ENCODE data around the gene PLOD2. TPM values are rescaled to one million over a fixed set of nuclear protein-coding genes. Genes with fewer than 3 reads are reported as not detected.
A peak's percentile ranks its signal among the peaks of the same experiment; 100 is the strongest.

Gene PLOD2
- total RNA-seq, 1 donor from 2014 or later, result 117 TPM

GRCh38 chr3:146189519-146190173, 28.7 kb upstream of the PLOD2 start:
- no peak overlapping the region for H3K4me3 Mint-ChIP-seq (ENCODE audit: unreplicated experiment)
- H3K27ac Mint-ChIP-seq (ENCODE audit: unreplicated experiment), result no peak overlapping the region
- peaks cover 1% of the 10 kb centered on the region for H3K4me1 Mint-ChIP-seq (ENCODE audit: low read depth, unreplicated experiment)
- peak; percentile 88 for FAIRE-seq
- Histone ChIP-seq H3K27me3 (ENCODE audit: insufficient read depth, low read length) (no peaks in the 10 kb centered on the region), H3K36me3 (ENCODE audit: insufficient read depth, low read length) (no peaks in the 10 kb centered on the region), H3K4me1 (ENCODE audit: insufficient read depth, low read length) (peaks cover 2% of the 10 kb centered on the region), H4K20me1 (ENCODE audit: insufficient read depth, low read length) (no peaks in the 10 kb centered on the region), H3K27ac (ENCODE audit: low read depth, low read length) (no peak overlapping the region), H3K79me2 (ENCODE audit: insufficient read depth, low read length) (no peaks in the 10 kb centered on the region), H3K4me2 (ENCODE audit: low read length) (no peak overlapping the region), H3K9ac (ENCODE audit: low read length) (no peak overlapping the region), H2AFZ (ENCODE audit: low read depth, low read length) (no peak overlapping the region), H3K4me3 (ENCODE audit: insufficient read depth, low read depth, low read length) (no peak overlapping the region), H3K9me3 (ENCODE audit: insufficient read depth, low read depth, low read length) (no peaks in the 10 kb centered on the region)
- H3K27me3 Mint-ChIP-seq (ENCODE audit: low read depth, unreplicated experiment), result no peaks in the 10 kb centered on the region
- no peaks in the 10 kb centered on the region for H3K9me3 Mint-ChIP-seq (ENCODE audit: unreplicated experiment)
- TF ChIP-seq CTCF (IDR thresholded peaks at IDR 0.05; ENCODE audit: insufficient read depth, low read depth, low read length) (peak; percentile 85), EZH2 (IDR thresholded peaks at IDR 0.05; ENCODE audit: insufficient read depth, low read length) (no peak)
- no peak for DNase-seq (ENCODE audit: low read depth)
- no peaks in the 10 kb centered on the region for H3K36me3 Mint-ChIP-seq (ENCODE audit: low read depth, unreplicated experiment)

DNA sequence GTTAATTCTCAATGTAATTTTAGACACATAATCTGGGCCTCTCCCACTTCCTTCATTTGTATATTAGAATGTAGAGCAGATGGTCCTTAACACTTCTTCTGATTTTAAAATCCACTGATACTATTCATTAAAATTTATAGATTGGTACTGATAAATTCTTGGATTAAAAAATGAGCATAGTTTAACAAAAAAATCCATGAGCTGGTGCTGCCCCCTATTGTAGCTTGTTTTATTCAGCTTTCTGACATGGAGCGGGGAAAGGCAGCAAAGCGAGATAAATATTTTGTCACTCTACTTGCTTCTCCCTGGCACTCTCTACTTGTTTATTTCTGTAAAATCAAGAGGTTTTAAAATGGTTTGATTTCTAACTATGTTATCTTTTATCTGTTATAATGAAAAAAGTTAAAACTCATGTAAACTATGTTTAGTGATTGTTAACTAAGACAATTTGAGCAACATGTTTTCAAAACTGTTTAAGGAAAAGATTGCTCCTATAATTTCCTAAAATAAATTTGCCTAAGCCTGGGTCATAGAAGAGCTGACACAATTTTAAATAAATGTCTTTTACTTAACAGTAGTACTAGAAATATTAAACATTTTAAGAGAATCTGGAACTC, 26.5 kb upstream of the PLOD2 start:
- no peaks in the 10 kb centered on the region for H3K27me3 Mint-ChIP-seq (ENCODE audit: low read depth, unreplicated experiment)
- FAIRE-seq (peak; percentile 9), DNase-seq (ENCODE audit: low read depth) (no peak)
- no peaks in the 10 kb centered on the region for H4K20me1 ChIP-seq (ENCODE audit: insufficient read depth, low read length)
- H3K27ac ChIP-seq (ENCODE audit: low read depth, low read length), result no peak overlapping the region
- H3K4me1 ChIP-seq (ENCODE audit: insufficient read depth, low read length), result peaks cover 4% of the 10 kb centered on the region
- H3K27me3 ChIP-seq (ENCODE audit: insufficient read depth, low read length), result no peaks in the 10 kb centered on the region
- H3K9me3 ChIP-seq (ENCODE audit: insufficient read depth, low read depth, low read length), result no peaks in the 10 kb centered on the region
- no peaks in the 10 kb centered on the region for H3K36me3 Mint-ChIP-seq (ENCODE audit: low read depth, unreplicated experiment)
- H3K4me3 Mint-ChIP-seq (ENCODE audit: unreplicated experiment), result no peak overlapping the region
- H3K36me3 ChIP-seq (ENCODE audit: insufficient read depth, low read length), result no peaks in the 10 kb centered on the region
- no peak overlapping the region for H3K4me2 ChIP-seq (ENCODE audit: low read length)
- no peak overlapping the region for H2AFZ ChIP-seq (ENCODE audit: low read depth, low read length)
- H3K4me3 ChIP-seq (ENCODE audit: insufficient read depth, low read depth, low read length), result no peak overlapping the region
- H3K9ac ChIP-seq (ENCODE audit: low read length), result no peak overlapping the region
- H3K27ac Mint-ChIP-seq (ENCODE audit: unreplicated experiment), result no peak overlapping the region
- peaks cover 1% of the 10 kb centered on the region for H3K4me1 Mint-ChIP-seq (ENCODE audit: low read depth, unreplicated experiment)
- no peaks in the 10 kb centered on the region for H3K9me3 Mint-ChIP-seq (ENCODE audit: unreplicated experiment)
- TF ChIP-seq CTCF (IDR thresholded peaks at IDR 0.05; ENCODE audit: insufficient read depth, low read depth, low read length) (peak; percentile 73), EZH2 (IDR thresholded peaks at IDR 0.05; ENCODE audit: insufficient read depth, low read length) (no peak)
- H3K79me2 ChIP-seq (ENCODE audit: insufficient read depth, low read length), result no peaks in the 10 kb centered on the region

All from astrocyte (in vitro differentiated cells and primary cell).